Ishikawa (cell line): Measurements from ENCODE around the gene TMEM212.
A peak's percentile ranks its signal among the peaks of the same experiment; 100 is the strongest.

Source experiments
- CEBPB ChIP-seq: IDR thresholded peaks from 2 replicates; pipeline ENCODE4 v1.6.1; 2012
- CREB1 ChIP-seq: IDR thresholded peaks from 2 replicates; pipeline ENCODE4 v1.6.1; 2012; ENCODE audit warnings: low read depth
- EGR1 ChIP-seq: IDR thresholded peaks from 2 replicates; pipeline ENCODE4 v1.6.1; 2012
- EP300 ChIP-seq: IDR thresholded peaks from 2 replicates; pipeline ENCODE4 v1.6.1; 2012; ENCODE audit warnings: borderline replicate concordance
- FOXM1 ChIP-seq: IDR thresholded peaks from 2 replicates; pipeline ENCODE4 v1.6.1; 2012; ENCODE audit warnings: low read depth, borderline replicate concordance
- MAX ChIP-seq: IDR thresholded peaks from 2 replicates; pipeline ENCODE4 v1.6.1; 2012
- NFIC ChIP-seq: IDR thresholded peaks from 2 replicates; pipeline ENCODE4 v1.6.1; 2012
- RAD21 ChIP-seq: IDR thresholded peaks from 2 replicates; pipeline ENCODE4 v1.6.1; 2012; ENCODE audit warnings: low read depth
- REST ChIP-seq: IDR thresholded peaks from 2 replicates; pipeline ENCODE4 v1.6.1; 2012; ENCODE audit warnings: low read depth, mild to moderate bottlenecking
- TAF1 ChIP-seq: IDR thresholded peaks from 2 replicates; pipeline ENCODE4 v1.6.1; 2012; ENCODE audit warnings: low read depth, mild to moderate bottlenecking
- TCF12 ChIP-seq: IDR thresholded peaks from 2 replicates; pipeline ENCODE4 v1.6.1; 2012; ENCODE audit warnings: low read depth
- TEAD4 ChIP-seq: IDR thresholded peaks from 2 replicates; pipeline ENCODE4 v1.6.1; 2012
- USF1 ChIP-seq: IDR thresholded peaks from 2 replicates; pipeline ENCODE4 v1.6.1; 2012
- YY1 ChIP-seq: IDR thresholded peaks from 2 replicates; pipeline ENCODE4 v1.6.1; 2012; ENCODE audit warnings: low read depth
- ZBTB7A ChIP-seq: IDR thresholded peaks from 2 replicates; pipeline ENCODE4 v1.6.1; 2012; ENCODE audit warnings: low read depth

The TMEM212 gene

GRCh38 chr3:171833789-171834460, 9.2 kb upstream of the TMEM212 start:
- no peak for TF ChIP-seq EGR1
- peak; percentile 87 for TF ChIP-seq RAD21

- no peak for TF ChIP-seq ZBTB7A
- no peak for TF ChIP-seq REST
- TF ChIP-seq CREB1, result no peak
- TF ChIP-seq NFIC, result no peak
- TF ChIP-seq TEAD4, result no peak
- TF ChIP-seq MAX, result no peak
- no peak for TF ChIP-seq TAF1
- TF ChIP-seq EGR1, result no peak
- no peak for TF ChIP-seq TCF12
- TF ChIP-seq USF1, result no peak
- no peak for TF ChIP-seq RAD21
- TF ChIP-seq YY1, result no peak
- no peak for TF ChIP-seq EP300
- no peak for TF ChIP-seq CEBPB
- no peak for TF ChIP-seq FOXM1
Measured at GRCh38 chr3:171834461-171834801, 8.7 kb upstream of the TMEM212 start.

- TF ChIP-seq CREB1 (no peak), TEAD4 (no peak), ZBTB7A (no peak), CEBPB (no peak), EP300 (no peak), USF1 (no peak), EGR1 (no peak), TAF1 (no peak), REST (no peak), TCF12 (no peak), FOXM1 (no peak)
Measured at GRCh38 chr3:171835116-171835515, 8.0 kb upstream of the TMEM212 start.

- TF ChIP-seq TAF1 (no peak), REST (no peak), TEAD4 (no peak), FOXM1 (no peak), RAD21 (no peak), EP300 (no peak), USF1 (no peak), MAX (no peak), TCF12 (no peak), CREB1 (no peak), ZBTB7A (no peak), YY1 (no peak), EGR1 (no peak), CEBPB (no peak), NFIC (no peak)
Measured at GRCh38 chr3:171835613-171836012, 7.5 kb upstream of the TMEM212 start.
